Spleen (tissue), 11 donors: ENCODE results near the gene EHBP1. TPM values are rescaled to one million over a fixed set of nuclear protein-coding genes. Genes with fewer than 3 reads are reported as not detected.
"Not testable (repeated sequence)": the region's sequence is repeated elsewhere in the genome, so short reads cannot be mapped to it uniquely, and the experiment has no call there.

Experiments
- DNase-seq: peaks from one replicate; pipeline ENCODE4 v3.0.0-alpha.2; 2020
- H3K27ac ChIP-seq, 8 donors: fragments of 200-600 bp; sonication (generic) in 7 of 8; 1 replicate in 4 of 8; 2 replicates in 4 of 8; pipeline versions ENCODE4 v1.5.0 to v1.8.0; 2016 to 2021; ENCODE audit warnings: inconsistent platforms in 4 of 8, mild to moderate bottlenecking in 4 of 8, moderate library complexity in 1 of 8
- H3K27me3 ChIP-seq, 7 donors: fragments of 200-600 bp; sonication (generic) in 6 of 7; replicated peaks in 1 of 7; 1 replicate in 4 of 7; 2 replicates in 3 of 7; pipeline versions ENCODE4 v1.5.0 to v1.8.0; 2016 to 2021; ENCODE audit warnings: inconsistent platforms in 3 of 7, mild to moderate bottlenecking in 1 of 7
- H3K36me3 ChIP-seq, 6 donors: fragments of 200-600 bp; sonication (generic) in 5 of 6; 1 replicate in 4 of 6; 2 replicates in 2 of 6; pipeline versions ENCODE4 v1.5.0 to v1.8.0; 2016 to 2021; ENCODE audit warnings: inconsistent platforms in 2 of 6
- H3K4me1 ChIP-seq, 6 donors: fragments of 200-600 bp; sonication (generic) in 5 of 6; 1 replicate in 3 of 6; 2 replicates in 3 of 6; pipeline versions ENCODE4 v1.5.0 to v1.8.0; 2016 to 2021; ENCODE audit warnings: inconsistent platforms in 3 of 6
- H3K4me3 ChIP-seq, 8 donors: fragments of 200-600 bp; sonication (generic) in 7 of 8; 1 replicate in 4 of 8; 2 replicates in 4 of 8; pipeline versions ENCODE4 v1.5.0 to v1.8.0; 2016 to 2021; ENCODE audit warnings: inconsistent platforms in 4 of 8, mild to moderate bottlenecking in 4 of 8, moderate library complexity in 2 of 8
- H3K9me3 ChIP-seq, 8 donors: fragments of 200-600 bp; sonication (generic) in 7 of 8; 1 replicate in 4 of 8; 2 replicates in 4 of 8; pipeline versions ENCODE4 v1.5.0 to v1.8.0; 2016 to 2021; ENCODE audit warnings: inconsistent platforms in 4 of 8
- CTCF ChIP-seq, 11 experiments: fragments of 200-600 bp in 7 of 11; fragments of 450-650 bp in 4 of 11; sonication (generic) in 4 of 11; IDR thresholded peaks in 8 of 11; conservative IDR thresholded peaks in 3 of 11; 1 replicate in 7 of 11; 2 replicates in 4 of 11; pipeline versions ENCODE4 v1.4.0 to v1.8.0; 2016 to 2021; ENCODE audit warnings: antibody characterized with exemption in 11 of 11, inconsistent platforms in 4 of 11, mild to moderate bottlenecking in 1 of 11
- POLR2A ChIP-seq, 3 donors: fragments of 450-650 bp; IDR thresholded peaks; one replicate each; pipeline ENCODE4 v1.5.1; 2017; ENCODE audit warnings: antibody characterized with exemption in 3 of 3, mild to moderate bottlenecking in 1 of 3
- POLR2AphosphoS5 ChIP-seq, 3 donors: sonication (generic); formaldehyde crosslinking; IDR thresholded peaks; one replicate each; pipeline ENCODE4 v1.5.1; 2017; ENCODE audit warnings: antibody characterized with exemption in 3 of 3
- WGBS, 5 donors: extraction: QIAGEN DNeasy Blood & Tissue Kit in 3 of 5; methylation state at CpG; one replicate each; pipeline versions ENCODE4 v1.1.5 to v1.1.7; 2013 to 2018; 5-methylcytosine and 5-hydroxymethylcytosine counted together
- intact Hi-C: fragments of 100-400 bp; cut with DNase I; formaldehyde crosslinking; loops from one replicate; pipeline ENCODE4 v1.15.0; 2023; ENCODE audit warnings: low total_unique reads
- polyA plus RNA-seq, 3 donors: library from polyadenylated mRNA; stranded (reverse); fragments of 200-250 nt; gene quantifications; one replicate each; pipeline ENCODE4 v1.2.1, GENCODE V29; 2013
- total RNA-seq, 7 donors: library from RNA; depleted of rRNA in 3 of 7; stranded (reverse); fragments of >200 nt in 3 of 7; fragmentation: NEBNext Ultra II Directional in 4 of 7; extraction: Animal tissue kit (Norgen Biotek cat#: 25700) in 4 of 7; gene quantifications; one replicate each; pipeline versions ENCODE4 v1.1.0 to v1.2.1, GENCODE V29; 2016 to 2021
- donor health status: healthy with polysubstance abuse.
- donor health status: DM: no; HTN: no; CAD: no; lungs with moderate emphysema.
- donor health status: DM: no; HTN: no; CAD: no.
- donor health status: Bipolar disorder and iron deficiency.
- donor health status: healthy.
- donor health status: DM: no; HTN: no; CAD: no.
- donor health status: DM: yes; HTN: yes; CAD: no.

The EHBP1 gene
- total and polyA plus RNA-seq, 10 donors, result 5.0 to 44.2 (median 31.7) TPM

- intact Hi-C loops, result loop anchor here (5.0 kb wide), 1 partner anchor 200 kb away; the partner anchor contains the start of gene TMEM17
- DNase-seq, result no peak
- TF ChIP-seq POLR2AphosphoS5 (IDR thresholded peaks at IDR 0.05) (no peak), CTCF (IDR thresholded peaks at IDR 0.05 in 8 of 11, conservative IDR thresholded peaks at IDR 0.05 in 3 of 11) (no peak), POLR2A (IDR thresholded peaks at IDR 0.05) (no peak)
- H3K9me3 ChIP-seq, result no peaks in the 10 kb centered on the region
- H3K27me3 ChIP-seq, result no peaks in the 10 kb centered on the region
- 83 to 88% (median 85%) methylated on average over 7 of the region's 7 CpGs for WGBS, 5 donors
- peaks cover 0 to 7% (median 0%) of the 10 kb centered on the region in 6 donors for H3K36me3 ChIP-seq
- peak overlapping the region in 7 of 8 donors; percentile 71 to 96 (median 91) for H3K4me3 ChIP-seq
- peaks cover 0 to 56% (median 28%) of the 10 kb centered on the region in 6 donors for H3K4me1 ChIP-seq
- H3K27ac ChIP-seq, result peak overlapping the region in 5 of 8 donors; percentile 84 to 92 (median 86)
Measured at GRCh38 chr2:62706721-62707521, 1.4 kb downstream of the EHBP1 start.

- WGBS, 5 donors, result 87 to 100% (median 92%) methylated on average over 1 of the region's 1 CpG
- no peak for DNase-seq
- intact Hi-C loops, result loop anchor here (5.0 kb wide), 1 partner anchor 201 kb away; the partner anchor contains the start of gene TMEM17
- no peaks in the 10 kb centered on the region for H3K27me3 ChIP-seq
- H3K4me3 ChIP-seq, result no peak overlapping the region
- peaks cover 0 to 9% (median 0%) of the 10 kb centered on the region in 6 donors for H3K36me3 ChIP-seq
- H3K4me1 ChIP-seq, result peaks cover 0 to 59% (median 28%) of the 10 kb centered on the region in 6 donors
- H3K27ac ChIP-seq, result no peak overlapping the region
- H3K9me3 ChIP-seq, result no peaks in the 10 kb centered on the region
- no peak for TF ChIP-seq CTCF (IDR thresholded peaks at IDR 0.05 in 8 of 11, conservative IDR thresholded peaks at IDR 0.05 in 3 of 11)
Measured at GRCh38 chr2:62708751-62709150, 3.2 kb downstream of the EHBP1 start.

DNA sequence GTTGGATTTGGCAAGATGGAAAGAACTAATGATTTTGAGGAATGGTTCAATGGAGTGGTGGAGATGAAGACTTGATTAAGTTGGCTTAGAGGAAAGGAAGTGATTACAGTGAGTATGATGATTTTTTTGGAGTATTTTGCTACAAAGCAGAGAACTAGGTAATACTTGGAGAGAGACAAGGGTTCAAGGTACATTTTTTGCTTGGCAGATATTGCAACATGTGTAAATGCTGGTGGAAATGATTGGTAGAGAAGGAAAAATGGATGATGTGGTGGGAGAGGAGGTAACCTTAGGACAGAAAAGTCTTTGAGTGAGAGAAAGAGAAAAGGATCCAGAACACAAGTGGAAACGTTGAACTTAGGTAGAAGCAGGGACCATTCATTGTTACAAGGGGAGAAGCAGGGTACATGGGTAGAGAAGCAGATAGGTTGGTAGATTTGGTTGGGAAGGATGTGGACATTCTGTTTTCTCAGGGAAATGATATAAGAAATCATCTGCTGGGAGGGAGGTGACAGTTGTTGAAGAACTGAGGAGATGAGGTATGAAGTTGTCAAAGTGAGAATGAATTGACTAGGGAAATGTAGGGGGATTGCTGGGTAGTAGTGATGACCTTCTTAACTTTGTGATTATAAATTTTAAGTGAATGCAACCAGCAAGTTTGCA lies 6.5 kb downstream of the EHBP1 start:
- intact Hi-C loops, result no loop called here
- 84 to 100% (median 97%) methylated on average over 1 of the region's 1 CpG for WGBS, 5 donors
- H3K27me3 ChIP-seq, result no peaks in the 10 kb centered on the region
- no peak overlapping the region for H3K4me3 ChIP-seq
- TF ChIP-seq POLR2AphosphoS5 (IDR thresholded peaks at IDR 0.05) (no peak), POLR2A (IDR thresholded peaks at IDR 0.05) (no peak), CTCF (IDR thresholded peaks at IDR 0.05 in 8 of 11, conservative IDR thresholded peaks at IDR 0.05 in 3 of 11) (no peak)
- peaks cover 0 to 30% (median 0%) of the 10 kb centered on the region in 6 donors for H3K36me3 ChIP-seq
- no peaks in the 10 kb centered on the region for H3K9me3 ChIP-seq
- DNase-seq, result no peak
- no peak overlapping the region for H3K27ac ChIP-seq
- H3K4me1 ChIP-seq, result peaks cover 0 to 38% (median 12%) of the 10 kb centered on the region in 6 donors

DNA sequence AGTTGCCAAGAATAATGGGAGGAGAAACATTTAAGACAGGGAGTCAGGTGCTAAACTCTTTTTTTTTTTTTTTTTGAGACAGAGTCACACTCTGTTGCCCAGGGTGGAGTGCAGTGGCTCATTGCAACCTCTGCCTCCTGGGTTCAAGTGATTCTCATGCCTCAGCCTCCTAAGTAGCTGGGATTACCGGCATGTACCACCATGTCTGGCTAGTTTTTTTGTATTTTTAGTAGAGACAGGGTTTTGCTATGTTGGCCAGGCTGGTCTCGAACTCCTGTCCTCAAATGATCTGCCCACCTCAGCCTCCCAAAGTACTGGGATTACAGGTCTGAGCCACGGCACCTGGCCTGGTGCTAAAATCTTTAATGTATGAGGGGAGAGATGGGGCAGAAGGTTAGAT lies 7.7 kb downstream of the EHBP1 start:
- intact Hi-C loops, H3K9me3 ChIP-seq, H3K4me3 ChIP-seq, DNase-seq, H3K27me3 ChIP-seq, H3K27ac ChIP-seq: not testable (repeated sequence)
- H3K4me1 ChIP-seq, result peaks cover 0 to 26% (median 2%) of the 10 kb centered on the region in 6 donors
- 88 to 98% (median 95%) methylated on average over 3 of the region's 3 CpGs for WGBS, 5 donors
- peaks cover 0 to 34% (median 0%) of the 10 kb centered on the region in 6 donors for H3K36me3 ChIP-seq
